ENCODE measurements around the gene ZNF267. TPM values are rescaled to one million over a fixed set of nuclear protein-coding genes. Genes with fewer than 3 reads are reported as not detected.
"Not testable (repeated sequence)": the region's sequence is repeated elsewhere in the genome, so short reads cannot be mapped to it uniquely, and the experiment has no call there.

The ZNF267 gene
- total and polyA plus RNA-seq, 2 donors = 13.9 to 23.9 TPM

DNA sequence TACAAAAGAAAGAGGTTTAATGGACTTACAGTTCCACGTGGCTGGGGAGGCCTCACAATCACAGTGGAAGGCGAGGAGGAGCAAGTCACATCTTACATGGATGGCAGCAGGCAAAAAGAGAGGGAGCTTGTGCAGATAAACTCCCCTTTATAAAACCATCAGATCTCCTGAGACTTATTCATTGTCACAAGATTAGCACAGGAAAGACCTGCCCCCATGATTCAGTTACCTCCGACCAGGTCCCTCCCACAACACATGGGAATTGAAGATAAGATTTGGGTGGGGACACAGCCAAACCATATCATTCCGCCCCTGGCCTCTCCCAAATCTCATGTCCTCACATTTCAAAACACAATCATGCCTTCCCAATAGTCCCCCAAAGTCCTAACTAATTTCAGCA, 18.5 kb downstream of the ZNF267 start:
- DNase-seq (ENCODE audit: low read depth in 6 of 9, low spot score in 9 of 9); H3K4me1 ChIP-seq (ENCODE audit: control insufficient read depth in 2 of 2, insufficient read depth in 2 of 2, low read length in 2 of 2); H3K4me3 ChIP-seq (ENCODE audit: low read length in 2 of 2); H3K27ac ChIP-seq (ENCODE audit: low read depth in 1 of 2, low read length in 1 of 2); H3K27me3 ChIP-seq (ENCODE audit: control insufficient read depth in 2 of 2, insufficient read depth in 1 of 2, low read length in 1 of 2): not testable (repeated sequence)
- H3K36me3 ChIP-seq (ENCODE audit: control insufficient read depth in 2 of 2, insufficient read depth in 2 of 2, low read length in 1 of 2) = peaks cover 46 to 56% of the 10 kb centered on the region in 2 donors
- peaks cover 3 to 12% of the 10 kb centered on the region in 2 donors for H3K9me3 ChIP-seq (ENCODE audit: control insufficient read depth in 2 of 2, insufficient read depth in 1 of 2, low read length in 1 of 2)
- WGBS = 96% methylated on average over 4 of the region's 4 CpGs

DNA sequence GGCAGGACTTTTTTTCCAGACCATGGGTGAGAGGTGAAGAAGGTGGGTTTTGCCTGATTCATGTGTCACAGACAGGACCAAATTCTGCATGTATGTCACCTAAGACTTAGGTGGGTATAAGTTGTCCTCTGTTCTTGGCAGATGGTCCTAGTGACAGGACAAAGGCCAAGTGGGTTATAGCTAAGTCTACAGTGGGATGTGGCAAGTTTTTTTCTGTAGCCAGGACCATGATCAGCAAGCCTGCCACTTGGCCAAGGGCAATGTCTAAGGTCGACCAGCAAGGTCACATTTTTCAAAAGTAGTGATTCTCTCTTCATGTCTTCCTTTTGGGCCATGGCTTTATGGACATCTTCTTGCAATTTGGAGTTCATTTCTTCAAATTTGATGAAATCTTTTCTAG, 20.2 kb downstream of the ZNF267 start:
- Histone ChIP-seq H3K4me3 (ENCODE audit: low read length in 2 of 2) (no peak overlapping the region), H3K27ac (ENCODE audit: low read depth in 1 of 2, low read length in 1 of 2) (no peak overlapping the region), H3K27me3 (ENCODE audit: control insufficient read depth in 2 of 2, insufficient read depth in 1 of 2, low read length in 1 of 2) (no peaks in the 10 kb centered on the region), H3K9me3 (ENCODE audit: control insufficient read depth in 2 of 2, insufficient read depth in 1 of 2, low read length in 1 of 2) (peaks cover 3 to 12% of the 10 kb centered on the region in 2 donors), H3K36me3 (ENCODE audit: control insufficient read depth in 2 of 2, insufficient read depth in 2 of 2, low read length in 1 of 2) (peaks cover 46 to 51% of the 10 kb centered on the region in 2 donors), H3K4me1 (ENCODE audit: control insufficient read depth in 2 of 2, insufficient read depth in 2 of 2, low read length in 2 of 2) (no peaks in the 10 kb centered on the region)
- no peak for DNase-seq (ENCODE audit: low read depth in 6 of 9, low spot score in 9 of 9)
- 91% methylated on average over 1 of the region's 1 CpG for WGBS

DNA sequence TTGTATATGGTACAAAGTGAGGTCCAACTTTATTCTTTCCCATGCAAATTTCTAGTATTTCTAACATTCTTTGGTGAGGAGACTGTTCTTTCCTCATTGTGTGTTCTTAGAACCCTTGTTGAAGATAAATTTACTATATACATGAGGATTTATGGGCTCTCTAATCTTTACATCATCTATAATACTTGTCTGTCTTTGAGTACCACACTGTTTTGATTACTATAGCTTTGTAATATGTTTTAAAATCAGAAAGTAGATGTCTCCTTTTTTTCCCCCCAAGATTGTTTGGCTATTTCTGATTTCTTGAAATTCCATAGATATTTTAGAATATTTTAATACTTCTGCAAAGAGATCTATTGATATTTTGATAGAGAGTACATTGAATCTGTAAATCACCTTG, 23.7 kb downstream of the ZNF267 start:
- H3K9me3 ChIP-seq (ENCODE audit: control insufficient read depth in 2 of 2, insufficient read depth in 1 of 2, low read length in 1 of 2) = peaks cover 1 to 13% of the 10 kb centered on the region in 2 donors
- H3K4me3 ChIP-seq (ENCODE audit: low read length in 2 of 2) = no peak overlapping the region
- H3K4me1 ChIP-seq (ENCODE audit: control insufficient read depth in 2 of 2, insufficient read depth in 2 of 2, low read length in 2 of 2) = no peaks in the 10 kb centered on the region
- peaks cover 32 to 35% of the 10 kb centered on the region in 2 donors for H3K36me3 ChIP-seq (ENCODE audit: control insufficient read depth in 2 of 2, insufficient read depth in 2 of 2, low read length in 1 of 2)
- no peak for DNase-seq (ENCODE audit: low read depth in 6 of 9, low spot score in 9 of 9)
- H3K27ac ChIP-seq (ENCODE audit: low read depth in 1 of 2, low read length in 1 of 2) = no peak overlapping the region
- H3K27me3 ChIP-seq (ENCODE audit: control insufficient read depth in 2 of 2, insufficient read depth in 1 of 2, low read length in 1 of 2) = no peaks in the 10 kb centered on the region

DNA sequence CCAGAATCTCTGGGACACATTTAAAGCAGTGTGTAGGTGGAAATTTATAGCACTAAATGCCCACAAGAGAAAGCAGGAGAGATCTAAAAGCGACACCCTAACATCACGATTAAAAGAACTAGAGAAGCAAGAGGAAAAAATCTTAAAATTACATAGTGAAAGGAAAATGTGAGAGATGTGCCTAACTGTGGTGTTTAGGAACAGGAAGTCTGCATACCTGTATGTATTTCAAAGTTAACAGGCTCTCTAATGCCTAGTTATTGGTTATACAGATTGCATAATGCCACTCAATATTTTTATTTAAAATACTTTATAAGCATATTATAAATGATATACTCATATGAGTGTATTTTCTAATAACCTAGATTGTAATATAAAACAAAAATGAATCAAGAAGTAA, 25.9 kb downstream of the ZNF267 start:
- Histone ChIP-seq H3K9me3 (ENCODE audit: control insufficient read depth in 2 of 2, insufficient read depth in 1 of 2, low read length in 1 of 2) (peaks cover 1 to 13% of the 10 kb centered on the region in 2 donors), H3K4me1 (ENCODE audit: control insufficient read depth in 2 of 2, insufficient read depth in 2 of 2, low read length in 2 of 2) (no peaks in the 10 kb centered on the region)

DNA sequence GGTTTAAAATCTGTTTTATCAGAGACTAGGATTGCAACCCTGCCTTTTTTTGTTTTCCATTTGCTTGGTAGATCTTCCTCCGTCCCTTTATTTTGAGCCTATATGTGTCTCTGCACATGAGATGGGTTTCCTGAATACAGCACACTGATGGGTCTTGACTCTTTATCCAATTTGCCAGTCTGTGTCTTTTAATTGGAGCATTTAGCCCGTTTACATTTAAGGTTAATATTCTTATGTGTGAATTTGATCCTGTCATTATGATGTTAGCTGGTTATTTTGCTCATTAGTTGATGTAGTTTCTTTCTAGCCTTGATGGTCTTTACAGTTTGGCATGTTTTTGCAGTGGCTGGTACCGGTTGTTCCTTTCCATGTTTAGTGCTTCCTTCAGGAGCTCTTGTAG, 31.0 kb downstream of the ZNF267 start:
- H3K36me3 ChIP-seq (ENCODE audit: control insufficient read depth in 2 of 2, insufficient read depth in 2 of 2, low read length in 1 of 2) = peaks cover 2 to 14% of the 10 kb centered on the region in 2 donors
- H3K9me3 ChIP-seq (ENCODE audit: control insufficient read depth in 2 of 2, insufficient read depth in 1 of 2, low read length in 1 of 2) = peaks cover 8 to 23% of the 10 kb centered on the region in 2 donors
- H3K4me3 ChIP-seq (ENCODE audit: low read length in 2 of 2); H3K27ac ChIP-seq (ENCODE audit: low read depth in 1 of 2, low read length in 1 of 2); H3K27me3 ChIP-seq (ENCODE audit: control insufficient read depth in 2 of 2, insufficient read depth in 1 of 2, low read length in 1 of 2); DNase-seq (ENCODE audit: low read depth in 6 of 9, low spot score in 9 of 9); H3K4me1 ChIP-seq (ENCODE audit: control insufficient read depth in 2 of 2, insufficient read depth in 2 of 2, low read length in 2 of 2): not testable (repeated sequence)
- 94% methylated on average over 3 of the region's 3 CpGs for WGBS

More for the DNA sequence above, 25.9 kb downstream of the ZNF267 start:
- H3K27me3 ChIP-seq (ENCODE audit: control insufficient read depth in 2 of 2, insufficient read depth in 1 of 2, low read length in 1 of 2) = no peaks in the 10 kb centered on the region
- DNase-seq (ENCODE audit: low read depth in 6 of 9, low spot score in 9 of 9) = no peak
- no peak overlapping the region for H3K4me3 ChIP-seq (ENCODE audit: low read length in 2 of 2)
- 84% methylated on average over 2 of the region's 2 CpGs for WGBS
- H3K36me3 ChIP-seq (ENCODE audit: control insufficient read depth in 2 of 2, insufficient read depth in 2 of 2, low read length in 1 of 2) = peaks cover 13 to 16% of the 10 kb centered on the region in 2 donors
- H3K27ac ChIP-seq (ENCODE audit: low read depth in 1 of 2, low read length in 1 of 2) = no peak overlapping the region

DNA sequence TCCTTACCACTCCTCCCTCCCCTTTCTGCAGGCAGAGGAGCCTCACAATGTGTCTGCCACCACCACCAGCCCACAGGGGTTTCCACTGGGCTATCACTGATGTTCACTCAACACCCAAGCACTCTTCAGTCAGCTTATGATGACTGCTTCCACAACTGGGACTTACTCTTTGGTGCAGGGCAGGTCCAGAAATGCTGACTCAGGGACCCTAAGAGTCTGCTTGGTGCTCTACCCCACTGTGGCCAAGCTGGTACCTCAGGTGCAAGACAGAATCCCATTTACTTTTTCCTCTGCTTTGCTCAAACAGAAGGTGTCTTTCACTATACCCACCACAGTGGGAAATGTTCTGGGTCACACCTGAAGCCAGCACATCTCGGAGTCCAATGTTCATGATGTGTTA, 40.1 kb downstream of the ZNF267 start:
- H3K4me1 ChIP-seq (ENCODE audit: control insufficient read depth in 2 of 2, insufficient read depth in 2 of 2, low read length in 2 of 2) = no peaks in the 10 kb centered on the region
- DNase-seq (ENCODE audit: low read depth in 6 of 9, low spot score in 9 of 9) = no peak
- H3K36me3 ChIP-seq (ENCODE audit: control insufficient read depth in 2 of 2, insufficient read depth in 2 of 2, low read length in 1 of 2) = peaks cover 25 to 31% of the 10 kb centered on the region in 2 donors
- H3K27ac ChIP-seq (ENCODE audit: low read depth in 1 of 2, low read length in 1 of 2) = no peak overlapping the region
- WGBS = 100% methylated on average over 1 of the region's 1 CpG
- H3K4me3 ChIP-seq (ENCODE audit: low read length in 2 of 2) = no peak overlapping the region
- H3K27me3 ChIP-seq (ENCODE audit: control insufficient read depth in 2 of 2, insufficient read depth in 1 of 2, low read length in 1 of 2) = no peaks in the 10 kb centered on the region
- H3K9me3 ChIP-seq (ENCODE audit: control insufficient read depth in 2 of 2, insufficient read depth in 1 of 2, low read length in 1 of 2) = peaks cover 16% of the 10 kb centered on the region in 2 donors

DNA sequence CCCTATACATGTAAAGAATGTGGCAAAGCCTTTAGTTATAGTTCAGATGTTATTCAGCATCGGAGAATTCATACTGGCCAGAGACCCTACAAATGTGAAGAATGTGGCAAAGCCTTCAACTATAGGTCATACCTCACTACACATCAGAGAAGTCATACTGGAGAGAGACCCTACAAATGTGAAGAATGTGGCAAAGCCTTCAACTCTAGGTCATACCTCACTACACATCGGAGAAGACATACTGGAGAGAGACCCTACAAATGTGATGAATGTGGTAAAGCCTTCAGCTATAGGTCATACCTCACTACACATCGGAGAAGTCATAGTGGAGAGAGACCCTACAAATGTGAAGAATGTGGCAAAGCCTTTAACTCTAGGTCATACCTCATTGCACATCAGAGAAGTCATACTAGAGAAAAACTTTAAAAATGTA, 42.5 kb downstream of the ZNF267 start:
- H3K4me3 ChIP-seq (ENCODE audit: low read length in 2 of 2) = no peak overlapping the region
- whole genome bisulfite sequencing = 98% methylated on average over 3 of the region's 3 CpGs
- no peaks in the 10 kb centered on the region for H3K4me1 ChIP-seq (ENCODE audit: control insufficient read depth in 2 of 2, insufficient read depth in 2 of 2, low read length in 2 of 2)
- peaks cover 16 to 17% of the 10 kb centered on the region in 2 donors for H3K9me3 ChIP-seq (ENCODE audit: control insufficient read depth in 2 of 2, insufficient read depth in 1 of 2, low read length in 1 of 2)
- H3K27me3 ChIP-seq (ENCODE audit: control insufficient read depth in 2 of 2, insufficient read depth in 1 of 2, low read length in 1 of 2) = no peaks in the 10 kb centered on the region
- peaks cover 23 to 31% of the 10 kb centered on the region in 2 donors for H3K36me3 ChIP-seq (ENCODE audit: control insufficient read depth in 2 of 2, insufficient read depth in 2 of 2, low read length in 1 of 2)
- no peak for DNase-seq (ENCODE audit: low read depth in 6 of 9, low spot score in 9 of 9)
- no peak overlapping the region for H3K27ac ChIP-seq (ENCODE audit: low read depth in 1 of 2, low read length in 1 of 2)

DNA sequence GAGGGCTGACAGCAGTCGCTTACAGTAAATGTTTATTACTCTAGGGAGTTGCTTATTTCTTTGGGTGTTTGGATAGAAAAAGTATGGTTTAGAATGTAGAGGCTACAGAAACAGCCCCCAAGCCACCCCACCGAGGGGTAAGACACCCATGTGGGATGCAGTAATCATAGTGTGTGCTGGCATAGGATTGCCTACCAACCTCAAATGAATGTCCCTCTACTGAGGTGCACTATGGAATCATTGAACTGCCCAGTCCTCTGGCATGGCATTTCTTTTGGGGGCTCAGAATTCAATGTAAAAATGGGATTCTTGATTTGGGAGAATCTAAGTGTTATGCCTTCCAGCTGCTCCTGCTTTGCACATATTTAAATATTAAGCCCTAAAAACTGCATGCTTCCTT, 46.8 kb downstream of the ZNF267 start:
- Histone ChIP-seq H3K27me3 (ENCODE audit: control insufficient read depth in 2 of 2, insufficient read depth in 1 of 2, low read length in 1 of 2) (no peaks in the 10 kb centered on the region), H3K27ac (ENCODE audit: low read depth in 1 of 2, low read length in 1 of 2) (no peak overlapping the region), H3K4me3 (ENCODE audit: low read length in 2 of 2) (no peak overlapping the region), H3K9me3 (ENCODE audit: control insufficient read depth in 2 of 2, insufficient read depth in 1 of 2, low read length in 1 of 2) (peaks cover 5 to 8% of the 10 kb centered on the region in 2 donors), H3K36me3 (ENCODE audit: control insufficient read depth in 2 of 2, insufficient read depth in 2 of 2, low read length in 1 of 2) (peaks cover 7 to 9% of the 10 kb centered on the region in 2 donors), H3K4me1 (ENCODE audit: control insufficient read depth in 2 of 2, insufficient read depth in 2 of 2, low read length in 2 of 2) (no peaks in the 10 kb centered on the region)
- WGBS = 93% methylated on average over 2 of the region's 2 CpGs
- no peak for DNase-seq (ENCODE audit: low read depth in 6 of 9, low spot score in 9 of 9)

DNA sequence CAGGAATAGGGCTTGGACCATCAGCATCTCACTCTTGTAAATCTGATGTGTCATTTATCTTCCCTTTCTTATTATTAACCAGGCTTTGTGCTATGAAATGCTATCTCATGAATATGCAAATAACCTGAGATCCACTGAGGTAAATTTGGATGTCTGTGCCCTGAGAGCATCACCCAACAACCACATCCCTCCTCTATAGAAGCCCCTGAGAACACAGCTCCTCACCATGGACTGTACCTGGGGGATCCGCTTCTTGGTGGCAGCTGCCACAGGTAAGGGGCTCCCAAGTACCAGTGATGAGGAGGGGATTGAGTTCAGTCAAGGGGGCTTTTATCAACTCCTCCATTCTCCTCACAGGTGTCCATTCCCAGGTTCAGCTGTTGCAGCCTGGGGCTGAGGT, 78.2 kb downstream of the ZNF267 start:
- H3K4me3 ChIP-seq (ENCODE audit: low read length in 2 of 2); H3K27ac ChIP-seq (ENCODE audit: low read depth in 1 of 2, low read length in 1 of 2); H3K4me1 ChIP-seq (ENCODE audit: control insufficient read depth in 2 of 2, insufficient read depth in 2 of 2, low read length in 2 of 2); H3K36me3 ChIP-seq (ENCODE audit: control insufficient read depth in 2 of 2, insufficient read depth in 2 of 2, low read length in 1 of 2); H3K27me3 ChIP-seq (ENCODE audit: control insufficient read depth in 2 of 2, insufficient read depth in 1 of 2, low read length in 1 of 2); H3K9me3 ChIP-seq (ENCODE audit: control insufficient read depth in 2 of 2, insufficient read depth in 1 of 2, low read length in 1 of 2); DNase-seq (ENCODE audit: low read depth in 6 of 9, low spot score in 9 of 9): not testable (repeated sequence)
- 100% methylated on average over 1 of the region's 1 CpG for WGBS

DNA sequence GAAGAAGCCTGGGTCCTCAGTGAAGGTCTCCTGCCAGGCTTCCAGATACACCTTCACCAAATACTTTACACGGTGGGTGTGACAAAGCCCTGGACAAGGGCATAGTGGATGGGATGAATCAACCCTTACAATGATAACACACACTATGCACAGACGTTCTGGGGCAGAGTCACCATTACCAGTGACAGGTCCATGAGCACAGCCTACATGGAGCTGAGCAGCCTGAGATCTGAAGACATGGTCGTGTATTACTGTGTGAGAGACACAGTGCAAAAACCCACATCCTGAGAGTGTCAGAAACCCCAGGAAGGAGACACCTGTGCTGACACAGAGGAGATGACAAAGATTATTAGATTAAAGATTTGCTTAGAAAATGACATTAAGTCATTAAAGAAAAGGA, 78.6 kb downstream of the ZNF267 start:
- DNase-seq (ENCODE audit: low read depth in 6 of 9, low spot score in 9 of 9); H3K9me3 ChIP-seq (ENCODE audit: control insufficient read depth in 2 of 2, insufficient read depth in 1 of 2, low read length in 1 of 2); H3K27me3 ChIP-seq (ENCODE audit: control insufficient read depth in 2 of 2, insufficient read depth in 1 of 2, low read length in 1 of 2); H3K4me3 ChIP-seq (ENCODE audit: low read length in 2 of 2); H3K27ac ChIP-seq (ENCODE audit: low read depth in 1 of 2, low read length in 1 of 2); H3K4me1 ChIP-seq (ENCODE audit: control insufficient read depth in 2 of 2, insufficient read depth in 2 of 2, low read length in 2 of 2); H3K36me3 ChIP-seq (ENCODE audit: control insufficient read depth in 2 of 2, insufficient read depth in 2 of 2, low read length in 1 of 2): not testable (repeated sequence)
- 8% methylated on average over 2 of the region's 3 CpGs for WGBS
